ENCODE data around the gene GALE. TPM values are rescaled to one million over a fixed set of nuclear protein-coding genes. Genes with fewer than 3 reads are reported as not detected.
"Not testable (repeated sequence)": the region's sequence is repeated elsewhere in the genome, so short reads cannot be mapped to it uniquely, and the experiment has no call there.

The GALE gene
- total RNA-seq, 4 donors from 2014 or later: 7.4 to 25.2 (median 12.9) TPM

DNA sequence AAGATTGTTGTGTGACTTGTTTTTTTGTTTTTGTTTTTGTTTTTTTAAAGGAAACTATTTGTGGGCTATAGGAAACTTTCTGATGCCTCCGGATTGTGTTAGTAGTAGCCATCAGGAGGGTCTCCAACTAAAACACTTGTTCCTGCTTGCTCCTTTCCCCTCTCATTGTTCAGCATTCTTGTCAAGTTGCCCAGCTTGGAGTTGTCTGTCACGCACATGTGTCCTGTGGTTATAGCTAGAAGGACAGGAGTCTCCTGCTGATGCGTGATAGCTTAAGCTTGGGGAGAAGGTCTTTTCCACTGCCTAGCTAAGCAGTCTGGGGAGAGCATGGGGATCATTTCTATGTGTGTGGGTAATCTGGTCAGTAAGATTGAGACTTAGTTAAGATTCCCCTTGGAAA lies 12.9 kb downstream of the GALE start:
- Histone ChIP-seq H3K36me3 (peaks cover 0 to 61% of the 10 kb centered on the region in 2 donors), H3K27me3 (no peaks in the 10 kb centered on the region), H3K9me3 (no peaks in the 10 kb centered on the region), H3K27ac (no peak overlapping the region), H3K4me3 (no peak overlapping the region), H3K4me1 (peaks cover 0 to 22% (median 12%) of the 10 kb centered on the region in 3 donors)
- no peak for TF ChIP-seq POLR2AphosphoS5 (IDR thresholded peaks at IDR 0.05)
- ATAC-seq: no peak
- WGBS, 2 donors (ENCODE audit: low coverage in 1 of 2): 71 to 78% methylated on average over 1 to 2 of the region's 3 CpGs

DNA sequence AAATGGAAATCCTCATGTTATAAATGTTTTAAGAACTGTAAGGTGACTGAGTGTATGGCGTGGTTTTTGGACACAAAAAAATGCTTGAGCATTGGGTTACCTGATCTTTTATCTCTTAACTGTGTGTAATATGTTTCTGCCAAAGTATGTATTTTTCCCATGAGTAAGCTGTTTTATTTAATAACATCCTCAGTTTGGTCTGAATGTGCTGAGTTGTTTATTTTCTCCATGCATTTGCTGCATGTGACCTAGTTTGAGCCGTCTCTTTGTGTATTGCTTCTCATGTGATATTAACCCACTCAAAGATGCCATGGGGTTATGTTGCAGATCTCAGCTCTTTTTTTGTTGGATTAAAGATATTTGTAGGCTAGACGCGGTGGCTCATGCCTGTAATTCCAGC lies 15.7 kb downstream of the GALE start:
- 40 to 57% methylated on average over 1 to 2 of the region's 4 CpGs for WGBS, 2 donors (ENCODE audit: low coverage in 1 of 2)
- Histone ChIP-seq H3K4me1 (peaks cover 0 to 22% (median under 1%) of the 10 kb centered on the region in 3 donors), H3K27me3 (no peaks in the 10 kb centered on the region), H3K36me3 (peaks cover 0 to 89% of the 10 kb centered on the region in 2 donors), H3K9me3 (no peaks in the 10 kb centered on the region), H3K27ac (no peak overlapping the region), H3K4me3 (no peak overlapping the region)
- TF ChIP-seq, protein P1, sequence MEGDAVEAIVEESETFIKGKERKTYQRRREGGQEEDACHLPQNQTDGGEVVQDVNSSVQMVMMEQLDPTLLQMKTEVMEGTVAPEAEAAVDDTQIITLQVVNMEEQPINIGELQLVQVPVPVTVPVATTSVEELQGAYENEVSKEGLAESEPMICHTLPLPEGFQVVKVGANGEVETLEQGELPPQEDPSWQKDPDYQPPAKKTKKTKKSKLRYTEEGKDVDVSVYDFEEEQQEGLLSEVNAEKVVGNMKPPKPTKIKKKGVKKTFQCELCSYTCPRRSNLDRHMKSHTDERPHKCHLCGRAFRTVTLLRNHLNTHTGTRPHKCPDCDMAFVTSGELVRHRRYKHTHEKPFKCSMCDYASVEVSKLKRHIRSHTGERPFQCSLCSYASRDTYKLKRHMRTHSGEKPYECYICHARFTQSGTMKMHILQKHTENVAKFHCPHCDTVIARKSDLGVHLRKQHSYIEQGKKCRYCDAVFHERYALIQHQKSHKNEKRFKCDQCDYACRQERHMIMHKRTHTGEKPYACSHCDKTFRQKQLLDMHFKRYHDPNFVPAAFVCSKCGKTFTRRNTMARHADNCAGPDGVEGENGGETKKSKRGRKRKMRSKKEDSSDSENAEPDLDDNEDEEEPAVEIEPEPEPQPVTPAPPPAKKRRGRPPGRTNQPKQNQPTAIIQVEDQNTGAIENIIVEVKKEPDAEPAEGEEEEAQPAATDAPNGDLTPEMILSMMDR (IDR thresholded peaks at IDR 0.05): no peak
- TF ChIP-seq POLR2AphosphoS5 (IDR thresholded peaks at IDR 0.05): no peak
- TF ChIP-seq POLR2A (IDR thresholded peaks at IDR 0.05): no peak
- ATAC-seq: no peak

DNA sequence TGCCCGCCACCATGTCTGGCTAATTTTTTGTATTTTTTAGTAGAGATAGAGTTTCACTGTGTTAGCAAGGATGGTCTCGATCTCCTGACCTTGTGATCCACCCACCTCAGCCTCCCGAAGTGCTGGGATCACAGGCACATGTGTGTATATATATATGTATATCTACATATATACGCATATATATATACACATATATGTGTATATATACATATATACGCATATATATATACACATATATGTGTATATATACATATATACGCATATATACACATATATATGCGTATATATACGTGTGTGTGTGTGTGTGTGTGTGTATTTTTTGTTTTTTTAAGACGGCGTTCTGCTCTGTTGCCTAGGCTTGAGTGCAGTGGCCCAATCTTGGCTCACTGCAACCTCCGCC lies 17.4 kb downstream of the GALE start:
- not testable (repeated sequence) for H3K27me3 ChIP-seq, H3K4me3 ChIP-seq, H3K27ac ChIP-seq, H3K9me3 ChIP-seq, ATAC-seq
- WGBS, 2 donors (ENCODE audit: low coverage in 1 of 2): 85 to 86% methylated on average over 11 of the region's 11 CpGs
- H3K4me1 ChIP-seq: peaks cover 0 to 34% (median 10%) of the 10 kb centered on the region in 3 donors
- H3K36me3 ChIP-seq: peaks cover 0 to 83% of the 10 kb centered on the region in 2 donors

DNA sequence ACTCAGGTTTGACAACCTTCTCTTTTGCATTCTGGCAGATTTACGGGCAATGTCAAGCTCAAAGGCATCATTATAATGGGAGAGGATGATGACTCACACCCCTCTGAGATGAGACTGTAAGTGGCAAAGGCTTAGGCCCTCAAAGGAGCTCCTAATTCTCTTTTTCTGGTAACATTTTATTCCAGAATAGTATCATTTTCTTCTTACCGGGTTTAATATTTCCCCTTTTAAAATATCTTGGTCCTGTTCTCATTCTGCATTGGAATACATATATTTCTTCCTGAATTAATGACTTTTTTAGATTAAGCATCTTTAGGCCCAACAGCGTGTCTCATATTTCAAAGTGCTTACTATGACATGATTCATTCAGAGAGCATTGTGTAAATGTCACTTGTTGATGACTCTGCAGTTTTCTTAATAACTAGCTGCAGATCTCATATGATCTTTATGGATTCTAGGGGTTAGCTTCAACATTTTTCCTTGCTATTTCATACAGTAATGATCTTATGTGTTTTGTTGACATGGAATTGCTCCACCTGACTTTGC lies 20.7 kb downstream of the GALE start:
- no peak for ATAC-seq
- Histone ChIP-seq H3K9me3 (no peaks in the 10 kb centered on the region), H3K27me3 (no peaks in the 10 kb centered on the region), H3K36me3 (peaks cover 0 to 50% of the 10 kb centered on the region in 2 donors), H3K4me3 (peak overlapping the region in 1 of 2 donors; percentile 99), H3K4me1 (peaks cover 0 to 55% (median 15%) of the 10 kb centered on the region in 3 donors), H3K27ac (no peak overlapping the region)
- 47 to 68% methylated on average over 2 to 3 of the region's 3 CpGs for WGBS, 2 donors (ENCODE audit: low coverage in 1 of 2)
- no peak for TF ChIP-seq POLR2A (IDR thresholded peaks at IDR 0.05)

DNA sequence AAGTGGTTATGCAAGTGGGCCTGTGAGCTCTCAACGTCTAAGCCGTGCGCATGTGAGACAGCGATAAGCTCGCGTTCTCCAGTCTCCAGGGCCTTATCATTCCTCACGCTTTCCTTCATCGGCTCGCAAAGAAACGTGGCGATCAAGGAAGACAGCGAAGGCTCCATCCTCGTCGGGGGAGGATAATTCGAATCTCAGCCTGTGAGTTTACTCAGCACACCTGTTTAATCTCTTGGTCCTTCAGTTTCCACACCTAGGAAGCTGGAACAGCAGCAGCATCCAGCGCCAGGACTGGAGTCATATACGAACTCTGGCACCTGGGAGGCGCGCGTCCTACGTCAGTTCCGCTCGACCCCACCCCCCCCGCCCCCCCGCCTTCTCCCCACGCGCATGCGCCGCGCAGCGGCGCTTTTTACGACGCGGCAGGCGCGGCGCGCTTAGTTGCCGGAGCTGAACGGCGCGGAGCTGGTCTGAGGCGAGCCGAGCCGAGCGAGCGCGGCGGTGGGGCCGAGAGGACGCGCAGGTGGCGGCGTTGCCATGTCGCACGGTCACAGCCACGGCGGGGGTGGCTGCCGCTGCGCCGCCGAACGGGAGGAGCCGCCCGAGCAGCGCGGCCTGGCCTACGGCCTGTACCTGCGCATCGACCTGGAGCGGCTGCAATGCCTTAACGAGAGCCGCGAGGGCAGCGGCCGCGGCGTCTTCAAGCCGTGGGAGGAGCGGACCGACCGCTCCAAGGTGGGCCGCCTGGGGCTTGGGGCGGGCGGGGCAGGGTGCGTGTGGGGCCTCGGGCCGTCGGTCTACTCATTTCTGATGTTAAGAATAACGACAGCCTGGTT lies 22.4 kb downstream of the GALE start, which contains the start of gene PITHD1:
Gene PITHD1 (plus strand): TSS at position 440 of the 836 bp plus-strand sequence. CDS start 98 bp downstream, at position 538.
- no peaks in the 10 kb centered on the region for H3K9me3 ChIP-seq
- H3K4me3 ChIP-seq: peak within 1 kb of the TSS; percentile 73 to 99
- peaks cover 0 to 55% (median 15%) of the 10 kb centered on the region in 3 donors for H3K4me1 ChIP-seq
- 0% methylated on average over 12 of the region's 91 CpGs; no CpG with 5 or more reads in 1 of the 2 donors for WGBS, 2 donors (ENCODE audit: low coverage in 1 of 2)
- TF ChIP-seq EP300 (IDR thresholded peaks at IDR 0.05) (no peak), POLR2AphosphoS5 (IDR thresholded peaks at IDR 0.05) (peak; percentile 72), POLR2A (IDR thresholded peaks at IDR 0.05) (peak; percentile 84 to 87)
- TF ChIP-seq, protein P1 (IDR thresholded peaks at IDR 0.05): peak in 1 of 4 experiments; percentile 9
- peaks cover 0 to 33% of the 10 kb centered on the region in 2 donors for H3K36me3 ChIP-seq
- no peaks in the 10 kb centered on the region for H3K27me3 ChIP-seq
- H3K27ac ChIP-seq: peak within 1 kb of the TSS; percentile 76 to 95 (median 91)
- peak; percentile 94 for ATAC-seq

DNA sequence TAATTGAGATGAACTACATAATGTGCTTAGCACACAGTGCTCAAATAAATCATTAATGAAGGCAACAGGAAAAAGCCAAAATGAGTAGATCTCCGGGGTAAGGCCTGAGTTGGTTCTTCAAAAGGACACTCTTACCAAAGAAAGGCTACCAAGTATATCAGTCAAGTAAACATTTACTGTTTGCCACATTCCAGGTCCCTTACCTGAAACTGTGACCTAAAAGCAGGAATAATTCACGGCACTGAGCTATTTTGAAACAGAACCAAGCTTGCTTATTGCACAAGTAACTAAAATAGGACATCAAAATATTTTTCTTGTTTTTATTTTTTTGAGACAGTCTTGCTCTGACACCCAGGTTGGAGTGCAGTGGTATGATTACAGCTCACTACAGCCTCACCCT lies 24.3 kb downstream of the GALE start:
- ATAC-seq: no peak
- Histone ChIP-seq H3K36me3 (peaks cover 0 to 21% of the 10 kb centered on the region in 2 donors), H3K27me3 (no peaks in the 10 kb centered on the region), H3K4me1 (peaks cover 0 to 60% (median 15%) of the 10 kb centered on the region in 3 donors), H3K4me3 (no peak overlapping the region), H3K9me3 (no peaks in the 10 kb centered on the region), H3K27ac (no peak overlapping the region)
- TF ChIP-seq EP300 (IDR thresholded peaks at IDR 0.05): no peak
- no peak for TF ChIP-seq POLR2A (IDR thresholded peaks at IDR 0.05)
- TF ChIP-seq, protein P1 (IDR thresholded peaks at IDR 0.05): no peak
- TF ChIP-seq POLR2AphosphoS5 (IDR thresholded peaks at IDR 0.05): no peak
- 79 to 90% methylated on average over 2 of the region's 2 CpGs for WGBS, 2 donors (ENCODE audit: low coverage in 1 of 2)

All from gastroesophageal sphincter (tissue), 4 donors.